ENCODE data around the gene XYLT1. TPM values are rescaled to one million over a fixed set of nuclear protein-coding genes. Genes with fewer than 3 reads are reported as not detected.

Gene XYLT1
- total and polyA plus RNA-seq, 10 of the 15 experiments (the other 5 are each of a cell fraction or from before 2014, with no cell fraction given), result 0.88 to 14.8 (median 5.8) TPM

- ChIA-PET POLR2A (interaction anchor here (0.6 to 3.4 kb wide), 2 partner anchors 15 to 36 kb away, joined by 3 to 15 read pairs; no protein-coding TSS in a partner anchor), RAD21 (ENCODE audit: unreplicated experiment) (interaction anchor here (1.0 to 8.0 kb wide), 7 partner anchors 31 to 126 kb away, joined by 3 to 162 read pairs (median 6); no protein-coding TSS in a partner anchor), CTCF (interaction anchor here (0.9 to 4.4 kb wide), 6 partner anchors 35 to 107 kb away, joined by 3 to 18 read pairs (median 4); no protein-coding TSS in a partner anchor), SMC1A (ENCODE audit: uncharacterized antibody, unreplicated experiment) (interaction anchor here (0.9 to 10.3 kb wide), 7 partner anchors 17 to 125 kb away, joined by 3 to 303 read pairs (median 4); no protein-coding TSS in a partner anchor)
- H3K36me3 ChIP-seq (ENCODE audit: control insufficient read depth in 2 of 2, insufficient read depth in 2 of 2, low read length in 1 of 2), result no peaks in the 10 kb centered on the region
- no peak overlapping the region for H3K9ac ChIP-seq (ENCODE audit: control insufficient read depth, insufficient read depth, low read length)
- no peaks in the 10 kb centered on the region for H3K79me2 ChIP-seq (ENCODE audit: control insufficient read depth, insufficient read depth, low read length)
- H3K4me2 ChIP-seq (ENCODE audit: control insufficient read depth, insufficient read depth), result no peak overlapping the region
- 54% methylated on average over 2 of the region's 2 CpGs for WGBS (ENCODE audit: insufficient coverage, insufficient replicate concordance, low lambda C conversion rate, missing lambda C conversion rate)
- H4K20me1 ChIP-seq (ENCODE audit: control insufficient read depth, insufficient read depth), result no peaks in the 10 kb centered on the region
- H3K4me3 ChIP-seq, result no peak overlapping the region
- TF ChIP-seq MTA2 (IDR thresholded peaks at IDR 0.05; ENCODE audit: low read depth) (0 out of 2 replicates have a peak, but pooled peaks have one; percentile 10), EED (IDR thresholded peaks at IDR 0.05; ENCODE audit: low read depth) (0 out of 2 replicates have a peak, but pooled peaks have one; percentile 9), HDGF (IDR thresholded peaks at IDR 0.05) (0 out of 2 replicates have a peak, but pooled peaks have one; percentile 30), PAX8 (IDR thresholded peaks at IDR 0.05) (no peak), ETV6 (conservative IDR thresholded peaks at IDR 0.05 in 1 of 2, IDR thresholded peaks at IDR 0.05 in 1 of 2; ENCODE audit: borderline replicate concordance in 1 of 2, low read depth in 1 of 2) (no peak), IKZF1 (conservative IDR thresholded peaks at IDR 0.05) (peak; percentile 31; the same call in 1 of the 2 replicates), RUNX3 (IDR thresholded peaks at IDR 0.05; ENCODE audit: low read length) (peak; percentile 50), JUNB (IDR thresholded peaks at IDR 0.05) (no peak)
- FAIRE-seq (no peak), DNase-seq (ENCODE audit: low read depth, low spot score) (no peak), ATAC-seq (peak; percentile 26; the same call in 2 of the 3 replicates)
- no TSS peak for BruUV-seq (replicated peaks)
- H3K27ac ChIP-seq (ENCODE audit: control insufficient read depth, insufficient read depth), result no peak overlapping the region
- H3K27me3 ChIP-seq (replicated peaks in 1 of 2; ENCODE audit: control insufficient read depth in 2 of 2, insufficient read depth in 2 of 2, low read length in 1 of 2), result no peaks in the 10 kb centered on the region
- H2AFZ ChIP-seq (ENCODE audit: control insufficient read depth, low read depth, low read length), result no peak overlapping the region
- in situ Hi-C loops (cut with MboI) (loop anchor here (10.0 kb wide), 1 partner anchor 477 kb away; no protein-coding TSS in a partner anchor), intact Hi-C loops (cut with micrococcal nuclease; ENCODE audit: unreplicated experiment) (loop anchor here (2.0 kb wide), 2 partner anchors 41 to 121 kb away; no protein-coding TSS in a partner anchor)
- no peaks in the 10 kb centered on the region for H3K9me3 ChIP-seq (replicated peaks; ENCODE audit: control insufficient read depth, insufficient read depth, low read length)
- peaks cover 59% of the 10 kb centered on the region for H3K4me1 ChIP-seq (ENCODE audit: control insufficient read depth, insufficient read depth, low read length)
These were observed 128.7 kb downstream of the XYLT1 start for GRCh38 chr16:17342031-17342430.

Measured in GM12878 (cell line).